NCI-H2227 treated with DMSO at 0.1 percent for 48 hours (cell line): Measurements from ENCODE around the gene PIN4.
"Not testable (repeated sequence)": the region's sequence is repeated elsewhere in the genome, so short reads cannot be mapped to it uniquely, and the experiment has no call there.

Experiments used
- DNase-seq: peaks from one replicate; lab custom pipeline; 2025; lab: John Stamatoyannopoulos, UW

PIN4 gene

DNA sequence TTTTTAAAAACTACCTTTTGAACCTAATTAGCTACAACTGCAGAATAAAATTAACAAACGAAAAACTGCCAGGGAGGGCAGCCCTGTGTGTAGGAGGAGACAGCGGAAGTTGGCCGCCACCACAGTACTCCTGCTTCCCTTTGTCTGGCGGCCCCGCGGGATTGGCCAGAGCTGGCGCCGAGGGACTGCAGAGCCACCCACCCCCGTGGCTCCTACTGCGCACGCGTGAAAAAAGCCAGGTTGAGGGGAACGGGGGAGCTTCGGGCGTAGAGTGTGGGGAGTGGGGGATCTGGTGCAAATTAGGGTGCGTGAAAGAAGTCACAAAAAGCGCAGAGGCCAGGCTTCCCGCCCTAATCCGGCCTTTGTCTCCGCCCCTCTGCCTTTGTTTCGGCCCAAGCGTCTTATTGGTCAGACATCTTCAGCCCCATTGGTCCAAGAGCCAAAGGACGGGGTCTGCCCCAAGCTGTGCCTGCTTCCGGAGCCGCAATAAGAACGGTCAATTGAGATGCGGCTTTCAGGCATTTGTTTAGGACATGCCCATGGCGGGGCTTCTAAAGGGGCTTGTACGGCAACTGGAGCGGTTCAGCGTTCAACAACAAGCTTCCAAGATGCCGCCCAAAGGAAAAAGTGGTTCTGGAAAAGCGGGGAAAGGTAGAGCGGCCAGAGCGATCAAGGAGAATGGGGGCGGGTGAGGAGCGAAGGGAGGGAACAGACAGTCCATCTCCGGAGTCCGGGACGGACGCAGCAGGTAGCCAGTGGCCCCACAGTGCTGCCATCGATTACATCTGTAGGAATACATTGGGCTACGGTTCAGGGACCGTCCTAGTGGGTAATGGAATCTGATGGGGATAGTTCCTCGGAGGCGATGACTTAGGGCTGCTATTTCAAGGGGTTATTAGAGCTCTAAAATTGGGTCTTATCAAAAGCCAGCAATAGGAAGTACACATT is at the start of gene PIN4:
Gene PIN4, plus strand, starts transcription at position 580 of the 948 bp plus-strand sequence. Its CDS starts 29 bp downstream, at position 609.
- peak; percentile 99 for DNase-seq

DNA sequence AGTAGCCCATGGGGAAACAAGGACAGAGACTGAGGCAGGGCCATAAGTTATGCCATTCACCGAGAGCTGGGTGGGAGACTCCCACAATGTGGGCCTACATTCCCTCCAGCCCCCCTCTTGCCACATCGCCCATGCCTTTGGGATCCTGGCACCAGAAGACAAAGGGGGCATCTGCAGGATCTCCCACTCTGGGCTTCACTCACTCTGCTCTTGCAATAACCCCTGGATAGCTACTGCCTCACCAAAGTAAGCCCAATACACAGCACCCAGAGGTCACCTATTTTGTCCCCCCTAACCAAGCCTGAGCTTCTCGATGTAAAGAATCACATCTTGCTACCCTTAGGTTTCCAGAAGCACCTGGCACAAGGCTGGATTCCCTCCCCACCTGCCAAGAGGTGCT is 49.1 kb upstream of the PIN4 start:
- no peak for DNase-seq

DNA sequence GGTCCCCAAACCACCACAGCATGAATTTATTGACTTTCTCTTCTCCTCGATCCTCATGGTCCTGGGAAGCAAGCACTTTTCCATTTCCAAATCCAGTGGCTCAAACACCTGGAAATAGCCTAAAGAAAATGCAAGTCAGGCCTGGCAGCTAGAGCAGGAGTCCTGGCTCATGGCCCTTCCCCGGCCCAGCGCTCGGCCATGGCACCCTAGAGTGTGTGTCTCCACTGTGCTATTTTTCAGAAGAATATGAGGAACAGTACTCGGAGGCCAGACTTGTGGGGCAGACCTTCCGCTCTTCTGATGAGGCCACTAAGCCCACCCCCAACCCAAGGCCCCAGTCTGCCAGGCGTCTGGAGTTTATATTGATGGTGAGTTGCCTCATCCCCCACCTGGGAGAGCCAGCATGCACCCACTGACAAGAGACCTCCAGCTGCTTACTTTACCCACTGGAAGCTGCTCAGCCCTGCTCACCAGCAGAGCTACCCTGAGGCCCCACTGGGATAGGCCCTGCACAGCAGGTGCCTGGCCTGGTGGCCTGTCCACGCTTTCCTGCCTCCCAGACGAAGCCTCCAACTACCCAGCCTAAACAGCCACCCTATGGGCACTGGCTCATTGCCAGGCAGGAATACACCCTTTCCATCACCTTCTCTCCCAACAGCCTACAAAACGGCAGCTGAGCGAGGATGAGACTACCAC is 47.6 kb upstream of the PIN4 start:
- DNase-seq, result no peak

DNA sequence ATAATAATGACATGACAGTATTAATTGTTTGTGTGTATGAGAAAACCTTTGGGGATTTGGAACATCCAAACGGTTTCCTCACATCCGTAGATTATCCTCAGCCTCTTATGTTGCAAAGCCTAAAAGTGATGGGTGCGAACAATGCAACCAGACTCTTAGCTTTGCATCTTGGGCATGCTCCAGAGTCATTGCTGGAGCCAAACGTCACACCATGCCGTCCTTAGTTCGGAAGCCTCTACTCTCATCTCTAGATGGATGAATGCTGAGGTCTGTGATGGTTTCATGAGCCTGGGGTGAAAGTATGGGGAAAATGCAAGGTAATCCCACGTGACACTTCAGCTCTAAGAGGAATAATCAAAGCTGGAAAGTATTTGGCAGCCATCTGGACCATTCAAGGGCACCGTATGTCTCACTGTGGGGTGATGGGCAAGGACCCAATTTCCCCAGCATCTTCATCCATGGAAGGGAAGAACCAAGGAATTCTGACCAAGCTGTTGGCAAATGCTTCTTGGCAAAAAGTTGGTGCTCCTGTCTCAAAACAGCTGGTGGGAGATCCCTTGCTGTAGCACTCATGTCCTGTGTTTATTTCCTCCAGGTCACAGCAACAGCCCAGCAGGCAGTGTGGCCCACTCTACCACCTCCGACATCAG is 43.6 kb upstream of the PIN4 start:
- DNase-seq, result no peak

DNA sequence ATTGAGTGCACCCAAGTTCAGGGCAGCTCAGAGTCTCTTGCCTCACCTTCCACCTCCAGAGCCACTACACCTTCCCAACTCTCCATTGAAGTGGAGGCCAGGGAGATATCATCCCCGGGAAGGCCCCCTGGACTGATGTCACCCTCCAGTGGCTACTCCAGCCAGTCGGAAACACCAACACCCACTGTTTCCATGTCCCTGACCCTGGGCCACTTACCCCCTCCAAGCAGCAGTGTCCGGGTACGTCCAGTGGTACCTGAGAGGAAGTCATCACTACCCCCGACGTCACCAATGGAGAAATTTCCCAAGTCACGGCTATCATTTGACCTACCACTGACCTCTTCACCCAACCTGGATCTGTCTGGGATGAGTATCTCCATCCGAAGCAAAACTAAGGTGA is 42.0 kb upstream of the PIN4 start:
- no peak for DNase-seq

DNA sequence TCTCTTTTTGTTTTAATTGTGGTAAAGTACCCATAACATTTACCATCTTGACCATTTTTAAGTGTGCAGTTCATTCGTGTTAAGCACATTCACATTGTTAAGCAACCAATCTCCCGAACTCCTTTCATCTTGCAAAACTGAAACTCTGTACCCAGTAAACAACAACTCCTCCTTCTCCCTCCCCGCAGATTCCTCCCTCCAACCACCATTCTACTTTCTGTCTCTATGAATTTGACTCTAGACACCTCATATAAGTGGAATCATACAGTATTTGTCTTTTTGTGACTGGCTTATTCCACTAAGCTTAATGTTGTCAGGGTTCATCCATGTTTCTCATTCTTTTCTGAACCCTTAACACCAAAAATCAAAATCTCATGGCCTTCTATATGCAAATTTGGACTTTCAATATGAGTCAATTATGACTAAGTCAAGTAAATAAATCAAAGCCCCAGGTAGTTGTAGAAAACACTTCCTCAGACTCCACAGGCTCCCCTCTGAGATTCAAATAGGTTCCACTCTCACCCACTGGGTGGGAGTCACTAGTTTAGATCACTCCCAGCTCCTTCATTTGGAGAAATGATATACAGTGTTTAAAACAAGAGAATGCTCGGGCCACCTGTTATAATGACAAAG is 40.1 kb upstream of the PIN4 start:
- no peak for DNase-seq

DNA sequence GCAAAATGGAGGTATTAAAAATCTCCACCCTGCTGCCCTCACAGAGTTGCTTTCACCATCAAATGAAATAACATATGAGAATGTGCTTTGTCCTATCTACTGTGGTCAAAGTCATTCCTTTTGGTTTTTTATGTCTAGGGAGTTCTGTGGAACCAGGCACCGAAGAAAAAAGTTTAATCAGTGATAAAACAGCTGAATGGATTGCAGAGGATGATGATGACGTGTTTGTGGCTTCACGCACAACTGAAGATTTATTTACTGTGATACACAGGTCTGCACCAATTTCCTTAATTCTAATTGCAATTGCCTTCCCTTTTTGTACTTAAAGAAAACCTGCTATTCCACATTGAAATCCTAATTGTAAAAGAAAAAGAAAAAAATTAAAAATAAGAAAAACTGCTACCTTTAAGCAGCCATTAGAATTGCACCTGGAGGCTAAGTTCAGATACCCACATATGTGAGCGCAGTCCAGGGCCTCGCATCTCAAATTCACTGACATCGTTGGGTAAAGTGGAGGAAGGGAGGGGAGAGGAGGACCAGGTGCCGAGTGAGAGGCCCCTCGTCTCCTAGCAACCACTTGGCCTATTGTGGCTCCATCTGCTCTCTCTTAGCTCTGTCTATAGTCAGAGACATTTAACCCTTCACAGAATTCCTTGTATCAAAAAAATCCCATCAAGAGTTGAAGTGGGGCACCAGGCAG is 39.3 kb upstream of the PIN4 start:
- peak; percentile 97 for DNase-seq

DNA sequence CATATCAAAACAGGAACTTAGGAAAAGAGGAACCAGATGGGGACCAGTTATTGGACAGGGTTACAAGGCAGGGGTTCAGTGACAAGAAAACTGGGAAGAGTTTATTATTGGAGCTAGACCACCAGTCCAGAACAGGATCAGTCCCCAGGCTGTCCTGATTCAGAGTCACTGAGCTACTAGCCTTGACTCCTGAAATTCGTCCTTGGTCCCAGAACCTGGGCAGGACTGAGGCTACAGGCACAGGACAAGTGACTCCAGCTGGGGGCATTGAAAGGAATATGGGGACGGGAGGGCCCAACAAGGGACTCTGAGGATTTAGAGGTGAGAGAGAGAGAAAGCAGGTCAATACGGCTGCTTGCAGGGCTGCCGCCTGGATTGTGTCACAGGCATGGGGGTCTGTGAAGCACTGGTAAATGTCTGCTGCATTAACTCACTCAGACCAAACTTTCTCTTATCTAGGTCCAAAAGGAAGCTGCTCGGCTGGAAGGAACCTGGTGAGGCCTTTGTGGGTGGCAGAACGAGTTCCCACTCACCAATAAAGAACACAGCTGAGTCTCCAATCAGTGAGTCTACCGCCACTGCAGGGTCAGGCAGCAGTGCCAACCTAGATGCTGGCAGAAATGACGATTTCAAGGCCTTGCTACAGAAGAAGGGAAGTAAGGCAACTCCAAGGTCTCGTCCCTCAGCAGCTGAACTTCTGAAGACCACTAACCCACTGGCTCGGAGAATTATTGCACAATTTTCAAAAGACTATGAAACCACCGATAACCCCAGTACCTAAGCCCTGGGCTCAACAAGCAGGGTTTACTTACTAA is 38.6 kb upstream of the PIN4 start:
- DNase-seq, result no peak

DNA sequence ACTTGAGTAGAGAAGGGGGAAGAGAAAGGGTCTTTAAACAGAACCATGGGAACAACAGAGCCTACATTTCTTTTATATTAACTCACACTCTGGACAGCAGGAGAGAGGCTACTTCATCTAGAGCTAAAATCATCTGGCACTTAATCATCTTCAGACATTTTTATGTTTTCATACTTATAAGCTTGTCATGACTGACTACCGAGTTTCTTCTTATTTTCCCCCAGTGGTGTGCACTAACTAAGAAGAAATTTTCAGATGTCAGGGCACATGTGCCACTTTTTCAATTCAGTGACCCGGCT is 38.0 kb upstream of the PIN4 start:
- no peak for DNase-seq

DNA sequence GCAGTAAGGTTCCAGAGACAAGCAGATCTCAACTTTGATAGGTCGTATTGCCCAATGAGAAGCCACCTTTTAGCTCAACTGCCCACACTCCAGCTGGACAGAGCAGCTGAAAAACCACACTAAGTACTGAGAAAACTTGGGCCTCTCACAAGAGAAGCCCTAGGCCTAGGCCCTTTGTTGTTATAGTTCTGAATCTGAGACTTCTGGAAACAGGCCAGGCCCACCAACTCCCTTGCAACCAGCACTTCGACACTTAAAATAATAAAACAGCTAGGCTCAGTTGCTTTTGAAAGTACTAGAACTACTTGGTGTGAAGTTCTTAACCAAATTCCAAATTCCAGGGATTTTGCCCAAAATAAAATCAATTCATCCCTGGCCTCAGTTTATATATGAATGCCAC is 36.4 kb upstream of the PIN4 start:
- no peak for DNase-seq

DNA sequence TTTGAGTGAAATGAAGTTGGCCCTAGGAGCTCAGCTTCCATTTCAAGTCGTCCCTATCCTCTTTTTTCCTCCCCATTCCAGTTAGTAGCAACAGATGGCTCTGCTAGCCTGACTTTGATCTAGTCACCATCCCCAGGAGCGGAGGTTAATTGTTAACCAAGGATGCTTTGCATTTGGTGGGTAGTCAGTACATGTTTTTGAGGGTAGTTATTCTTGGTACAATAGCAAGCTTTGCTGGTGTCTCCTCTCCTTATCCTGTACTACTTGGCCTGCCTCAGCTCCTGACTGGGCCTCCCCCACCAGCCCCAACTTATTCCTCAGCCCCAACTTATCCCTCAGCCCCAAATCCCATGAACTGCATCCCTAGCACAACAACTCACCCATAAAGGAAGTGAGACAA is 35.0 kb upstream of the PIN4 start:
- DNase-seq, result no peak

DNA sequence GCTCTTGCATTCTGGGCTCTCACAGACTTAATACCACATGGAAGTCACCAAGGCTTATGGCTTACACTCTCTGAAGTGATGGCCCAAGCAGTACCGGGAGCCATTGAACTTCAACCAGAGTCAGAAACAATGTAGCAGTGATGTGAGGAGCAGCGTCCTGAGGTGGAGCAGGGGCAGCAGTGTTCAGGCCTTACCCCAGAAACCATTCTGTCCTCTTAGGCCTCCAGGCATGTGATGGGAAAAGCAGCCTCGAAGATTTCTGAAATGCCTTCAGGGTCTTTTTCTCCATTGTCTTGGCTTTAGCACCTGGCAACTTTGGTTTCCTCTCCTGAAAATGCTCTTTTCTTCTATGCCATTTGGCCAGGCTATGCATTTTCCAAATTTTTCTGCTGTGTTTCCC is 22.8 kb upstream of the PIN4 start:
- DNase-seq, result no peak

DNA sequence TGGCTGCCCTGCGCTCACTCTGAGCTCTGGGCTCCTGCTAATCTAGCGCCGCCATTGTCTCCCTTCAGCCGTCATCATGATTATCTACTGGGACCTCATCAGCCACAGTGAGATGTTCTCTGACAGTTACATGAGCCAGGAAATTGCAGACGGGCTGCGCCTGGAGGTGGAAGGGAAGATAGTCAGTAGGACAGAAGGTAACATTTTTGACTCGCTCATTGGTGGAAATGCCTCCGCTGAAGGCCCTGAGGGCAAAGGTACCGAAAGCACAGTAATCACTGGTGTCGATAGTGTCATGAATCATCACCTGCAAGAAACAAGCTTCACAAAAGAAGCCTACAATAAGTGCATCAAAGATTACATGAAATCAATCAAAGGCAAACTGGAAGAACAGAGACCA is 21.8 kb upstream of the PIN4 start:
- DNase-seq, result peak; percentile 5

DNA sequence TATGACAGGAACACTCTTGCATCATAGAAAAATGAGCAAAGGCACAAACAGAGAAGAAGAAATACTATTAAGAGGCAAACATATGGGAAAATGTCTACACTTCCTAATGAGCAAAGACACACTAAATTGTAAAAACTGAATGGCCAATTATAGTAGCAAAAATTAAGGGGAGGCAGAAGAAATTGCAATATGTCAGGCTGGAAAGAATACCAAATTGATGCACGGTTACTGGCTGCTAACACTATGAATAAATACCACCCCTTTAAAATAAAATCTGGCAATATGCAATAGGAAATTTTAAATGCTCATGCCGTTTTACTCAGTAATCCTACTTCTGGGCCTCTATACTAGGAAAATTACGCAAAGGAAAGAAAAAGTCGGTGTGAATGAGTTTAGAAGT is 16.0 kb upstream of the PIN4 start:
- no peak for DNase-seq

DNA sequence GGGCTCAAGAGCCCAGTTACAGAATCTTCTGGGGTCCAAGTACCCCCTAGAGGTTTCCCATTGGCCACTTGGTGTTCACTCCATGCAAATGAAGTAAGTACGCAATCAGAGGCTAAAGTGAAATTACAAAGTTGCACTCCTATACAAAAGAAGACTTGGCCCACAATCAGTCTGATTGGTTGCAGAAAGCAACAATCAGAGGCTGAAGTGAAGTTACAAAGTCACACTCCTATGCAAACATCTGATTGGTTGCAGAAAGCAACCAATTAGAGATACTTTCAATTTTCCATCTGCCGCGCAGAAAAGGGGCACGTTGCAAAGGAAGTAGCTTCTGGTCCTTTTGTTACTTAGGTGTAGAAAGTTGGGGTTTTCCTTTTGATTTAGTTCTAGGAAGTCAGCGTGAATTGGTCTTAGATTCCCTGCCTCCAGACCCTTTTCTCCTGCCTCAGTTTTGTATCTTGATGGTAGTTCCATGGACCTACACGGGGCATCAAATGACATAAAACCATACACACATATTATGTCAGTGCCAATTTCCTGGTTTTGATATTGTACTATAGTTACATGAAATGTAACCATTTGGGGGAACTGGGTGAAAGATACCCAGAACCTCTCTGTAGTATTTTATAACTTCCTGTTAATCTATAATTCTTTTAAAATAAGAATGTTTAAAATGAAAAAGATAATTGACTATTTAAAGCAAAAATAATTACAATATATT is 12.4 kb upstream of the PIN4 start:
- DNase-seq, result no peak

DNA sequence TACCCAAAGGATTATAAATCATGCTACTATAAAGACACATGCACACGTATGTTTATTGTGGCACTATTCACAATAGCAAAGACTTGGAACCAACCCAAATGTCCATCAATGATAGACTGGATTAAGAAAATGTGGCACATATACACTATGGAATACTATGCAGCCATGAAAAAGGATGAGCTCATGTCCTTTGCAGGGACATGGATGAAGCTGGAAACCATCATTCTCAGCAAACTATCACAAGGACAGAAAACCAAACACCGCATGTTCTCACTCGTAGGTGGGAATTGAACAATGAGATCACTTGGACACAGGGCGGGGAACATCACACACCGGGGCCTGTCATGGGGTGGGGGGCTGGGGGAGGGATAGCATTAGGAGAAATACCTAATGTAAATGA is 5.3 kb upstream of the PIN4 start:
- not testable (repeated sequence) for DNase-seq

DNA sequence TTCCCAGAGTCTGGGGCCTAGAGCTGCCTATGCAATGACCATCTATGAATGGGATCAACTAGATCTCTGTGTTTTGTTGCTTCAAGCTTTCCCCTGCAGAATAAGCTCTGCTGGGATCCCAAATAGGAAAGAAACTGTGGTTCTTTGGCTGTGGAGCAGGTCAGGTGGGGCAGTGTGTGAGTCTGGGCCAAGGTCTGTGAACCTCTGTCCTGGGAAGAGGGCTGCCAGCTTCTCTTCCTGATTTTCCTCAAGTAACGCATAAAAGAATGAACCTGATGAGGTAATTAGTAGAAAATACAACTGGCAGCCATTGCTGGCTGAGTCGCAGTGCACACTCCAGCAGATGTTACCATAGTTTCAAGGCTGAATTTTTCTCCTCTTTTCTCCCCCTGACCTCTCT is 4.6 kb upstream of the PIN4 start:
- DNase-seq, result no peak

DNA sequence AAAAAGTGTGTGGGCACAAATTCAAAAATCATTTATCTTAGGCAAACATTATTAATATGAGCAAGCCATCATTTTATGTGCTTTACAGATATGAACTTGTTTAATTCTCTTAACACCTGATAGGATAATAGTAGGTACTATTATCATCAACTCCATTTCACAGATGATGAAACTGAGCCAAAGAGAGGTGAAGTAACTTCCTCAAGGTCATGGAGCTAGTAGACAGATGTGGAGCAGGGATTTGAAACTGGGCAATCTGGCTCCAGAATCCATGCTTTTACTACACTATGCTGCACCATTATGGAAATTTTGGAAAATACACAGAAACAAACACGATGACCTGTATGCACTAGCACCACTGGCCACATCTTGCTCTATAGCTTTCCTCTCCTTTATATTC is 1.0 kb upstream of the PIN4 start:
- no peak for DNase-seq

DNA sequence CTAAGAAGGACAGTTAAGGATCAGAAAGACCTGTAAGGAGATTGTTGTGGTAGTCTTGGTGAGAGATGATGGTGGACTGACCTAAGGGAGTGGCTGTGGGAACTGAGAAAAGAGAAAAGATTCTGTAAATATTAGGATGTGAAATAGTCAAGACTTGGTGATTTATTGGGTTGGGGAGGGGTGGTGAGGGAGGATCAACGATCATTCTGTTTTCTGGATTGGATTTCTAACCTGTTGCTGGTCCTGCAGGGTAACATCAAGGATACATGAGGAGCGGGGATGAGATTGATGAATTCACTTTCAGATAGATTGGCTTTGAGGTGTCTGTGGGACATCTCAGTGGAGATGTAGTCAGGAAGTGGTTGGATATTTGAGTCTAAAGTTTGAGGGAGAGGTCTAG is 1.4 kb downstream of the PIN4 start:
- no peak for DNase-seq

DNA sequence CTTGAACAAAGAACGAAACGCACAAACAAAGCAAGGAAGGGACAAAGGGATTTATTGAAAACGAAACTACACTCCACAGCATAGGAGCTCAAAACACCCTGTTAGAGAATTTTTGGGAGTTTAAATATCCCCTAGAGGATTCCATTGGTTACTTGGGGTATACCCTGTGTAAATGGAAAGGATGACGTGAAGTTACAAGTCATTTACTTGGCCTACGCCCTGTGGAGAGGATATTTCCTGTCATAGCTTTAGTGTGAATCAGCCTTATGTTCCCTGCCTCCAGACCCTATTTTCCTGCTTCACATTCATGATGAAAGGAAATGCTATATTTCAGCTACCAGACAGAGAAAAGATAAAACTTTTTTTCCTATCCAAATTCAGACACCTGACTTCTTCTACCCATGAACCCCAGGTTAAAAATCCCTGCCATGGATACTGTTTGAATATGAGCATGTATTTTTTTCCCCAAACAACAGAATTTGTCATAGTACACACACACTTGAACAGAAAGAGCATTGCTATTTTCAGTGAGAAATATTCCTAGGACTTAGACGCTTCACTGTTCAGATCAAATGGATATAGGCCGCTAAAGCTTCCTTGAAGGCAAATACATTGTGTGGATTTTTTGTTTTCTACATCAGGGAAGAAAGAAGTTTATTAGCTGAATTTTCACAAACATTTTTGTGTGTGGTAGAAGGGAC is 20.4 kb downstream of the PIN4 start:
- DNase-seq, result no peak
